Brain microvascular endothelial cell (primary cell): ENCODE data around the gene ZFP64.

Experiments used
- DNase-seq: peaks from one replicate; pipeline ENCODE4 v3.0.0-alpha.2; 2020
- H3K27ac ChIP-seq: fragments of 250-450 bp; sonication (Bioruptor Pico); 2 replicates; pipeline ENCODE4 v1.5.1; 2020; ENCODE audit warnings: mild to moderate bottlenecking, moderate library complexity
- H3K27me3 ChIP-seq: fragments of 250-450 bp; sonication (Bioruptor Pico); replicated peaks from 2 replicates; pipeline ENCODE4 v1.5.1; 2020; ENCODE audit warnings: mild to moderate bottlenecking
- H3K36me3 ChIP-seq: fragments of 250-450 bp; sonication (Bioruptor Pico); replicated peaks from 2 replicates; pipeline ENCODE4 v1.5.1; 2020; ENCODE audit warnings: mild to moderate bottlenecking
- H3K4me3 ChIP-seq: 2 replicates; pipeline ENCODE4 v1.5.1; 2011; ENCODE audit warnings: low read depth, mild to moderate bottlenecking, control low read depth, low read length, moderate library complexity
- CTCF ChIP-seq: IDR thresholded peaks from 2 replicates; pipeline ENCODE4 v1.5.1; 2011; ENCODE audit warnings: low read depth, mild to moderate bottlenecking, moderate library complexity, low read length, control low read depth, inconsistent platforms; ENCODE audit errors: missing control alignments
- in situ Hi-C: cut with HindIII; loops from 2 replicates; pipeline ENCODE4 v1.10.0; 2017; ENCODE audit warnings: low sequenced_read_pairs, low pct_ligation_motif_present

The ZFP64 gene

GRCh38 chr20:52219441-52219840, 27.9 kb upstream of the ZFP64 start:
- Histone ChIP-seq H3K27me3 (no peaks in the 10 kb centered on the region), H3K36me3 (no peaks in the 10 kb centered on the region), H3K27ac (no peak overlapping the region), H3K4me3 (no peak overlapping the region)
- no peak for DNase-seq
- TF ChIP-seq CTCF: no peak
- in situ Hi-C loops: no loop called here

- Histone ChIP-seq H3K36me3 (no peaks in the 10 kb centered on the region), H3K4me3 (no peak overlapping the region), H3K27ac (no peak overlapping the region), H3K27me3 (no peaks in the 10 kb centered on the region)
- in situ Hi-C loops: no loop called here
- DNase-seq: no peak
- no peak for TF ChIP-seq CTCF
Observed at GRCh38 chr20:52217689-52218395, 26.3 kb upstream of the ZFP64 start.

- no peak for TF ChIP-seq CTCF
- Histone ChIP-seq H3K27me3 (no peaks in the 10 kb centered on the region), H3K27ac (no peak overlapping the region), H3K4me3 (no peak overlapping the region), H3K36me3 (no peaks in the 10 kb centered on the region)
- no peak for DNase-seq
- in situ Hi-C loops: no loop called here
Observed at GRCh38 chr20:52213995-52214394, 22.4 kb upstream of the ZFP64 start.

- in situ Hi-C loops: no loop called here
- Histone ChIP-seq H3K27ac (no peak overlapping the region), H3K27me3 (no peaks in the 10 kb centered on the region), H3K36me3 (no peaks in the 10 kb centered on the region), H3K4me3 (no peak overlapping the region)
- DNase-seq: no peak
- no peak for TF ChIP-seq CTCF
Observed at GRCh38 chr20:52212943-52213342, 21.4 kb upstream of the ZFP64 start.

- H3K27ac ChIP-seq: no peak overlapping the region
- in situ Hi-C loops: no loop called here
- no peak for DNase-seq
- H3K4me3 ChIP-seq: no peak overlapping the region
- TF ChIP-seq CTCF: no peak
- no peaks in the 10 kb centered on the region for H3K27me3 ChIP-seq
- H3K36me3 ChIP-seq: no peaks in the 10 kb centered on the region
Observed at GRCh38 chr20:52210037-52210990, 18.7 kb upstream of the ZFP64 start.
